Erythroblast (primary cell): ENCODE data around the gene MRPS35.

Source experiments
- GATA1 ChIP-seq: IDR thresholded peaks from 2 replicates; pipeline ENCODE4 v1.6.1; 2011; ENCODE audit warnings: low read depth, mild to moderate bottlenecking, control low read depth, low read length, moderate library complexity
- POLR2A ChIP-seq: IDR thresholded peaks from 2 replicates; pipeline ENCODE4 v1.6.1; 2011; ENCODE audit warnings: mild to moderate bottlenecking, low read length

DNA sequence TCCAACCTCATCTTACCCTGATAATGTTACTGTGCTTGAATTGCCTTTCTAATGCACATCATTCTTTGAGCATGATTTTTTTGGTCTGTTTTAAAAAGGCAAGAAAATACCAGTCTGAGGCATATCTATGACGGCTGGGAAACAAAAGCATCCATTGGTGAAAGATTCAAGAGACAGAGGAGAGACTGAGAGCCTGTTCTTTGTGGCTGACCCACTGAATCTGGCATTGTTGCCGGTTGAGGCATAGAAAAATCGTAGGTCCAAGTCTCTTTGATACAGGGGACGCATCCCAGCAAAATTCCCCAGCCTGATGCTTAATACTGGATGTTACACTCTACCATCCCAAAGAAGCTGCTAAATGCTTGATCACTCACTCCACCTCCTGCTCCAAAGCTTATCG, 66.5 kb downstream of the MRPS35 start:
- TF ChIP-seq POLR2A (no peak), GATA1 (no peak)
